Measurements from ENCODE around the gene CLDN22. TPM values are rescaled to one million over a fixed set of nuclear protein-coding genes. Genes with fewer than 3 reads are reported as not detected.

The CLDN22 gene
- total and polyA plus RNA-seq, 4 donors: 0.05 TPM; not detected in 3

- TF ChIP-seq GABPA (IDR thresholded peaks at IDR 0.05 in 1 of 2, conservative IDR thresholded peaks at IDR 0.05 in 1 of 2): no peak
- no peak for TF ChIP-seq NR2F2 (IDR thresholded peaks at IDR 0.05)
Measured at GRCh38 chr4:183333202-183333601, 13.1 kb upstream of the CLDN22 start (continued).

GRCh38 chr4:183332447-183332846 is 12.4 kb upstream of the CLDN22 start:
- no peak for DNase-seq (ENCODE audit: low spot score)
- H3K4me1 ChIP-seq (ENCODE audit: control insufficient read depth in 4 of 4, insufficient read depth in 4 of 4, low read length in 3 of 4): no peaks in the 10 kb centered on the region
- TF ChIP-seq ZBTB33 (IDR thresholded peaks at IDR 0.05) (no peak), EGR1 (IDR thresholded peaks at IDR 0.05; ENCODE audit: low read depth in 2 of 2) (no peak), FOXA1 (IDR thresholded peaks at IDR 0.05) (no peak), MAX (IDR thresholded peaks at IDR 0.05) (no peak), GABPA (IDR thresholded peaks at IDR 0.05 in 1 of 2, conservative IDR thresholded peaks at IDR 0.05 in 1 of 2) (no peak), NR2F2 (IDR thresholded peaks at IDR 0.05) (no peak), ATF3 (IDR thresholded peaks at IDR 0.05) (no peak), RAD21 (IDR thresholded peaks at IDR 0.05) (no peak), CTCF (IDR thresholded peaks at IDR 0.05; ENCODE audit: low read depth, low read length, missing input control) (no peak), RXRA (IDR thresholded peaks at IDR 0.05) (no peak), HNF4G (IDR thresholded peaks at IDR 0.05) (no peak), REST (IDR thresholded peaks at IDR 0.05) (no peak), TAF1 (conservative IDR thresholded peaks at IDR 0.05) (no peak), HNF4A (conservative IDR thresholded peaks at IDR 0.05) (no peak), SP1 (IDR thresholded peaks at IDR 0.05) (no peak), YY1 (IDR thresholded peaks at IDR 0.05) (no peak), JUND (IDR thresholded peaks at IDR 0.05) (no peak)

More at GRCh38 chr4:183332447-183332846, 12.4 kb upstream of the CLDN22 start:
- WGBS: 85% methylated on average over 11 of the region's 11 CpGs
- Histone ChIP-seq H3K9ac (ENCODE audit: low read depth in 1 of 2, low read length in 2 of 2) (no peak overlapping the region), H3K27me3 (ENCODE audit: control insufficient read depth in 4 of 4, insufficient read depth in 4 of 4, low read length in 3 of 4) (no peaks in the 10 kb centered on the region), H3K36me3 (ENCODE audit: control insufficient read depth in 4 of 4, insufficient read depth in 3 of 4, low read depth in 1 of 4, low read length in 3 of 4) (no peaks in the 10 kb centered on the region), H3K4me3 (ENCODE audit: low read depth in 1 of 3, low read length in 3 of 3) (no peak overlapping the region), H3K9me3 (ENCODE audit: control insufficient read depth in 4 of 4, low read length in 3 of 4) (peaks cover 0 to 3% (median 0%) of the 10 kb centered on the region in 4 donors), H3K27ac (ENCODE audit: low read depth in 1 of 2, low read length in 2 of 2) (no peak overlapping the region)

All from liver (tissue), 9 donors.